Liver (tissue), 9 donors: ENCODE data around the gene LRMDA. TPM values are rescaled to one million over a fixed set of nuclear protein-coding genes. Genes with fewer than 3 reads are reported as not detected.

ENCODE experiments used
- DNase-seq: peaks from one replicate; pipeline ENCODE4 v3.0.0-alpha.2; 2017; ENCODE audit warnings: low spot score
- H3K27ac ChIP-seq, 2 donors: one replicate each; pipeline ENCODE4 v1.7.0; 2013; ENCODE audit warnings: inconsistent platforms in 2 of 2, low read length in 2 of 2, control low read depth in 1 of 2, low read depth in 1 of 2, mild to moderate bottlenecking in 1 of 2
- H3K27me3 ChIP-seq, 4 donors: one replicate each; pipeline versions ENCODE4 v1.6.1 to v1.7.0; 2013; ENCODE audit warnings: low read length in 3 of 4, inconsistent platforms in 1 of 4, mild to moderate bottlenecking in 1 of 4, moderate library complexity in 1 of 4; ENCODE audit not compliant: control insufficient read depth in 4 of 4, insufficient read depth in 4 of 4
- H3K36me3 ChIP-seq, 4 donors: one replicate each; pipeline versions ENCODE4 v1.6.1 to v1.7.0; 2013; ENCODE audit warnings: low read length in 3 of 4, mild to moderate bottlenecking in 3 of 4, low read depth in 1 of 4, moderate library complexity in 1 of 4; ENCODE audit not compliant: control insufficient read depth in 4 of 4, insufficient read depth in 3 of 4
- H3K4me1 ChIP-seq, 4 donors: one replicate each; pipeline versions ENCODE4 v1.6.1 to v1.7.0; 2013; ENCODE audit warnings: low read length in 3 of 4, mild to moderate bottlenecking in 3 of 4, moderate library complexity in 1 of 4; ENCODE audit not compliant: control insufficient read depth in 4 of 4, insufficient read depth in 4 of 4
- H3K4me3 ChIP-seq, 3 donors: one replicate each; pipeline versions ENCODE4 v1.6.1 to v1.7.0; 2013; ENCODE audit warnings: low read length in 3 of 3, control low read depth in 1 of 3, low read depth in 1 of 3, mild to moderate bottlenecking in 1 of 3
- H3K9ac ChIP-seq, 2 donors: one replicate each; pipeline ENCODE4 v1.7.0; 2013; ENCODE audit warnings: low read length in 2 of 2, mild to moderate bottlenecking in 2 of 2, moderate library complexity in 2 of 2, control low read depth in 1 of 2, low read depth in 1 of 2
- H3K9me3 ChIP-seq, 4 donors: one replicate each; pipeline versions ENCODE4 v1.6.1 to v1.7.0; 2013; ENCODE audit warnings: low read length in 3 of 4; ENCODE audit not compliant: control insufficient read depth in 4 of 4
- GABPA ChIP-seq, 2 donors: IDR thresholded peaks in 1 of 2; conservative IDR thresholded peaks in 1 of 2; 2 replicates each; pipeline ENCODE4 v1.6.1; 2016; ENCODE audit warnings: antibody characterized with exemption in 2 of 2, mild to moderate bottlenecking in 1 of 2, moderate library complexity in 1 of 2
- HNF4G ChIP-seq: IDR thresholded peaks from 2 replicates; pipeline ENCODE4 v1.6.1; 2016; ENCODE audit warnings: antibody characterized with exemption
- JUND ChIP-seq, 2 donors: IDR thresholded peaks; 2 replicates each; pipeline ENCODE4 v1.6.1; 2016; ENCODE audit warnings: antibody characterized with exemption in 2 of 2
- SP1 ChIP-seq: IDR thresholded peaks from 2 replicates; pipeline ENCODE4 v1.6.1; 2018; ENCODE audit warnings: antibody characterized with exemption, mild to moderate bottlenecking
- TAF1 ChIP-seq: conservative IDR thresholded peaks from 2 replicates; pipeline ENCODE4 v1.6.1; 2016; ENCODE audit warnings: antibody characterized with exemption, mild to moderate bottlenecking
- YY1 ChIP-seq: IDR thresholded peaks from 2 replicates; pipeline ENCODE4 v1.6.1; 2016; ENCODE audit warnings: antibody characterized with exemption, mild to moderate bottlenecking
- WGBS: extraction: QIAGEN DNeasy Blood & Tissue Kit; methylation state at CpG from one replicate; pipeline ENCODE4 v1.1.7; 2013; 5-methylcytosine and 5-hydroxymethylcytosine counted together
- polyA plus RNA-seq, 2 donors: library from polyadenylated mRNA; stranded (reverse) in 1 of 2; unstranded in 1 of 2; fragments of 200-250 nt in 1 of 2; fragments of >200 nt in 1 of 2; fragmentation: Nextera tagmentation in 1 of 2; extraction: Ambion mirVana in 1 of 2; gene quantifications; one replicate each; pipeline versions ENCODE4 v1.2.1 to v1.2.3, GENCODE V29; 2013 to 2015
- total RNA-seq, 2 donors: library from RNA; depleted of rRNA; stranded (reverse); fragments of >200 nt; gene quantifications; one replicate each; pipeline ENCODE4 v1.2.3, GENCODE V29; 2014
- TF ChIP-seq, protein P1 (sequence below): IDR thresholded peaks from 2 replicates; pipeline ENCODE4 v1.6.1; 2016; ENCODE audit warnings: antibody characterized with exemption
- TF ChIP-seq, protein P2 (sequence below): IDR thresholded peaks from 2 replicates; pipeline ENCODE4 v1.6.1; 2016; ENCODE audit warnings: antibody characterized with exemption
- TF ChIP-seq, protein P3 (sequence below): IDR thresholded peaks from 2 replicates; pipeline ENCODE4 v1.6.1; 2016; ENCODE audit warnings: antibody characterized with exemption
- TF ChIP-seq, protein P4 (sequence below): IDR thresholded peaks from 2 replicates; pipeline ENCODE4 v1.6.1; 2016; ENCODE audit warnings: antibody characterized with exemption, mild to moderate bottlenecking
- TF ChIP-seq, protein P5 (sequence below): fragments of 150-350 bp; IDR thresholded peaks from 2 replicates; pipeline ENCODE4 v1.5.1; 2017; ENCODE audit warnings: improper control_type of control experiment, low read depth, low read length; ENCODE audit not compliant: missing input control
- donor health status: healthy.
- donor health status: healthy.
- donor health status: healthy.
- donor health status: healthy.
- donor health status: healthy.

Gene LRMDA
- total and polyA plus RNA-seq, 4 donors, result 7.9 to 15.8 (median 11.3) TPM

DNA sequence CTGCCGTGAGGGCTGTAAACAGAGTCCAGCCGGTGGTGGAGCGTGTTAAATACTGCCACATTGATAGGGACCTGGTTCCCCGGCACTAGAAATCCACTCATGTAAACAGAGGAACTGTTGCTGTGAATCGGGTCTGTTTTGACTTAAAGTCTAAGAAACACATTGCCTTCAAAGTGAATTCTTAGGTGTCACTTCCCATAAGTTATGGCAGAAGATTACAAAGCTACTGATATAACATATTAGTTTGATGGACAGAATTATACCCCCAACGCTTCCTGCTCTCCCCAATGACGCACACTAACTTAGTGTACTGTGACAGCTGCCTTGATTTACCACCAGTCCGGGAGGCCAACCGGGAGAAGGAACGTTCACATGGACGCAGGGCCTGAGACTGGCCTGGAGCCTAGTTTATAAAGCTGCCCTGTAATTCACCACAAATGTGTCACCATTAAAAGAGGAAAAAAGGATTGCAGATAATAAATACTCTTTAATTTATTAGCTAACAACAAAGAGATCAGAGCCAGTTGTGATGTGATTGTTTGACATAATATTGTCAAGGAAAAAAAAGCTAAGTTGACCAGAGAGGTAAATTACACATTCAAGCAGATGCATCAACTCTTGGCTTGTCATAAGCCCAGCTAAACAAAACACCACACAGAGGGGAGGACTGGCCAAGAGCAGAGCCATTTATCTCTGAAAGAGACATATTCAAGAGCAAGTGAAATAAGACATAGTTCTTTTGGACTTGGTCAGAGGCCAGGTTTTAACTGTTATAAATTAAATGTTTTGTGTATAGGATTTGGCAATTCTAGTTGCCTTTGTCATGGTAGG is 820.6 kb downstream of the LRMDA start:
- WGBS, result 70% methylated on average over 11 of the region's 11 CpGs
- Histone ChIP-seq H3K27me3 (no peaks in the 10 kb centered on the region), H3K9me3 (no peaks in the 10 kb centered on the region), H3K4me3 (no peak overlapping the region), H3K36me3 (no peaks in the 10 kb centered on the region), H3K27ac (peak overlapping the region in 1 of 2 donors; percentile 12), H3K4me1 (no peaks in the 10 kb centered on the region), H3K9ac (no peak overlapping the region)
- no peak for DNase-seq
- TF ChIP-seq, protein P1, sequence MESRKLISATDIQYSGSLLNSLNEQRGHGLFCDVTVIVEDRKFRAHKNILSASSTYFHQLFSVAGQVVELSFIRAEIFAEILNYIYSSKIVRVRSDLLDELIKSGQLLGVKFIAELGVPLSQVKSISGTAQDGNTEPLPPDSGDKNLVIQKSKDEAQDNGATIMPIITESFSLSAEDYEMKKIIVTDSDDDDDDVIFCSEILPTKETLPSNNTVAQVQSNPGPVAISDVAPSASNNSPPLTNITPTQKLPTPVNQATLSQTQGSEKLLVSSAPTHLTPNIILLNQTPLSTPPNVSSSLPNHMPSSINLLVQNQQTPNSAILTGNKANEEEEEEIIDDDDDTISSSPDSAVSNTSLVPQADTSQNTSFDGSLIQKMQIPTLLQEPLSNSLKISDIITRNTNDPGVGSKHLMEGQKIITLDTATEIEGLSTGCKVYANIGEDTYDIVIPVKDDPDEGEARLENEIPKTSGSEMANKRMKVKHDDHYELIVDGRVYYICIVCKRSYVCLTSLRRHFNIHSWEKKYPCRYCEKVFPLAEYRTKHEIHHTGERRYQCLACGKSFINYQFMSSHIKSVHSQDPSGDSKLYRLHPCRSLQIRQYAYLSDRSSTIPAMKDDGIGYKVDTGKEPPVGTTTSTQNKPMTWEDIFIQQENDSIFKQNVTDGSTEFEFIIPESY, result no peak
- TF ChIP-seq, protein P2, sequence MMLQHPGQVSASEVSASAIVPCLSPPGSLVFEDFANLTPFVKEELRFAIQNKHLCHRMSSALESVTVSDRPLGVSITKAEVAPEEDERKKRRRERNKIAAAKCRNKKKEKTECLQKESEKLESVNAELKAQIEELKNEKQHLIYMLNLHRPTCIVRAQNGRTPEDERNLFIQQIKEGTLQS, result no peak
- TF ChIP-seq, protein P3, sequence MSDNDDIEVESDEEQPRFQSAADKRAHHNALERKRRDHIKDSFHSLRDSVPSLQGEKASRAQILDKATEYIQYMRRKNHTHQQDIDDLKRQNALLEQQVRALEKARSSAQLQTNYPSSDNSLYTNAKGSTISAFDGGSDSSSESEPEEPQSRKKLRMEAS, result no peak
- TF ChIP-seq SP1 (no peak), YY1 (no peak), JUND (IDR thresholded peaks at IDR 0.05) (no peak), HNF4G (no peak)
- TF ChIP-seq, protein P4, sequence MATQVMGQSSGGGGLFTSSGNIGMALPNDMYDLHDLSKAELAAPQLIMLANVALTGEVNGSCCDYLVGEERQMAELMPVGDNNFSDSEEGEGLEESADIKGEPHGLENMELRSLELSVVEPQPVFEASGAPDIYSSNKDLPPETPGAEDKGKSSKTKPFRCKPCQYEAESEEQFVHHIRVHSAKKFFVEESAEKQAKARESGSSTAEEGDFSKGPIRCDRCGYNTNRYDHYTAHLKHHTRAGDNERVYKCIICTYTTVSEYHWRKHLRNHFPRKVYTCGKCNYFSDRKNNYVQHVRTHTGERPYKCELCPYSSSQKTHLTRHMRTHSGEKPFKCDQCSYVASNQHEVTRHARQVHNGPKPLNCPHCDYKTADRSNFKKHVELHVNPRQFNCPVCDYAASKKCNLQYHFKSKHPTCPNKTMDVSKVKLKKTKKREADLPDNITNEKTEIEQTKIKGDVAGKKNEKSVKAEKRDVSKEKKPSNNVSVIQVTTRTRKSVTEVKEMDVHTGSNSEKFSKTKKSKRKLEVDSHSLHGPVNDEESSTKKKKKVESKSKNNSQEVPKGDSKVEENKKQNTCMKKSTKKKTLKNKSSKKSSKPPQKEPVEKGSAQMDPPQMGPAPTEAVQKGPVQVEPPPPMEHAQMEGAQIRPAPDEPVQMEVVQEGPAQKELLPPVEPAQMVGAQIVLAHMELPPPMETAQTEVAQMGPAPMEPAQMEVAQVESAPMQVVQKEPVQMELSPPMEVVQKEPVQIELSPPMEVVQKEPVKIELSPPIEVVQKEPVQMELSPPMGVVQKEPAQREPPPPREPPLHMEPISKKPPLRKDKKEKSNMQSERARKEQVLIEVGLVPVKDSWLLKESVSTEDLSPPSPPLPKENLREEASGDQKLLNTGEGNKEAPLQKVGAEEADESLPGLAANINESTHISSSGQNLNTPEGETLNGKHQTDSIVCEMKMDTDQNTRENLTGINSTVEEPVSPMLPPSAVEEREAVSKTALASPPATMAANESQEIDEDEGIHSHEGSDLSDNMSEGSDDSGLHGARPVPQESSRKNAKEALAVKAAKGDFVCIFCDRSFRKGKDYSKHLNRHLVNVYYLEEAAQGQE, result no peak
- TF ChIP-seq, protein P5, sequence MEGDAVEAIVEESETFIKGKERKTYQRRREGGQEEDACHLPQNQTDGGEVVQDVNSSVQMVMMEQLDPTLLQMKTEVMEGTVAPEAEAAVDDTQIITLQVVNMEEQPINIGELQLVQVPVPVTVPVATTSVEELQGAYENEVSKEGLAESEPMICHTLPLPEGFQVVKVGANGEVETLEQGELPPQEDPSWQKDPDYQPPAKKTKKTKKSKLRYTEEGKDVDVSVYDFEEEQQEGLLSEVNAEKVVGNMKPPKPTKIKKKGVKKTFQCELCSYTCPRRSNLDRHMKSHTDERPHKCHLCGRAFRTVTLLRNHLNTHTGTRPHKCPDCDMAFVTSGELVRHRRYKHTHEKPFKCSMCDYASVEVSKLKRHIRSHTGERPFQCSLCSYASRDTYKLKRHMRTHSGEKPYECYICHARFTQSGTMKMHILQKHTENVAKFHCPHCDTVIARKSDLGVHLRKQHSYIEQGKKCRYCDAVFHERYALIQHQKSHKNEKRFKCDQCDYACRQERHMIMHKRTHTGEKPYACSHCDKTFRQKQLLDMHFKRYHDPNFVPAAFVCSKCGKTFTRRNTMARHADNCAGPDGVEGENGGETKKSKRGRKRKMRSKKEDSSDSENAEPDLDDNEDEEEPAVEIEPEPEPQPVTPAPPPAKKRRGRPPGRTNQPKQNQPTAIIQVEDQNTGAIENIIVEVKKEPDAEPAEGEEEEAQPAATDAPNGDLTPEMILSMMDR, result no peak

DNA sequence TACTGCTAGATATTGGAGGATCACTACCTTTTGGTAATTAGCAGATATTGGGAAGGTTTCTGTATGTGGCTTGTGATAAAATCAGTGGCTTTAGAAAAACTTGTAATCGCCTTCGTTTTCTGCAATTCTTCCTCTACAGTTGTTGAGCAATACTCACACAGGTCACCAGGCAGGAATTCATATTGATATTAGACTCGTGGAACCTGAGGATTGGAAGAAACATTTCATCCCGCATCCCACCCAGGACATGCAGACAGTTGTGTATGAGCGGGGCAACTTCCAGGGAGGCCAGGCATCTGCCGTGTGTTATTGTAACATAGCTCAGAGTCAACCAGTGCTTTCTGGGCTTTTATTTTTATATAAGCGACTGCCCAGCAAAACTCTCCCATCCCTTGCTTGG is 821.3 kb downstream of the LRMDA start:
- 82% methylated on average over 7 of the region's 7 CpGs for WGBS
- no peak for DNase-seq
- H3K27ac ChIP-seq, result no peak overlapping the region
- H3K36me3 ChIP-seq, result no peaks in the 10 kb centered on the region
- H3K27me3 ChIP-seq, result no peaks in the 10 kb centered on the region
- no peaks in the 10 kb centered on the region for H3K4me1 ChIP-seq
- H3K9me3 ChIP-seq, result no peaks in the 10 kb centered on the region
- no peak overlapping the region for H3K9ac ChIP-seq
- TF ChIP-seq GABPA (IDR thresholded peaks at IDR 0.05 in 1 of 2, conservative IDR thresholded peaks at IDR 0.05 in 1 of 2), result no peak
- no peak for TF ChIP-seq TAF1
- no peak overlapping the region for H3K4me3 ChIP-seq
